NCI-H82 (cell line): ENCODE measurements around the gene CCDC60.
A peak's percentile ranks its signal among the peaks of the same experiment; 100 is the strongest.
"Not testable (repeated sequence)": the region's sequence is repeated elsewhere in the genome, so short reads cannot be mapped to it uniquely, and the experiment has no call there.

Experiments
- DNase-seq: peaks from one replicate; lab custom pipeline; 2025; lab: John Stamatoyannopoulos, UW

The CCDC60 gene

DNA sequence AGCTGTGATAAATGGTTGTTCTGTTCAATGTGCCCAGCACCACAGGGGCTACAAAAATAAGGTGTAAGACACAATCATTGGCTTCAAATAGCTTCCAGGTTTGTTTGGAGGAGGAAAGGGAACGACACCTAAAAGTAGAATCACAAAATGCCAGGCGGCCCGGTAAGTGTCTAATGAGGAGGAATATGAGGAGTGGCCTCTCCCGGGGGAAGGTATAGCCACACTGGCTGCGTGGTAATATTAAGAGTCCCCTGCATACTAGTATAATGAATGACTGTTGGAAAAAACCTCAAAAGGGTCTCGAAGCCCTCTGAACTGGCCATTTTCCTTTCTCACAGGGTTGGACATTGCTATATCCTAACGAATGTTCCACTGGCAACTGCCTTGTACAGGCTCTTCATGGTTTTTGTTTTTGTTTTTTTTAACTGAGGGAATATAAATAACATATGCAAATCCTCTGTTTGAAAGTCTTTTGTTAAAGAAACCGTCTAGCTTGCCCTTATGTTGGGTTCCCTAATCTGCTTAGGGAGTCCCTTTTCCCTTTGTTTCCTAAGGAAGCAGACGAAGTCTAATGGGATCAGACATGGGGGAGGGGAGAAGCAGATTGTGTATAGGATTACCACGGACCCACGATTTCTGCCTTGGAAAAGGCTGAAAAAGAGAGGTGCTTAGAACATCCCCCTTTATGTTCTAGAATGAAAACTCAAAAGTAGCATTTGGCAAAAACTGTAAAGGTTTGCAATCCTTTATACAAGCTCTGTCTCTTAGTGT is 4.2 kb downstream of the CCDC60 start:
- DNase-seq = peak; percentile 99

DNA sequence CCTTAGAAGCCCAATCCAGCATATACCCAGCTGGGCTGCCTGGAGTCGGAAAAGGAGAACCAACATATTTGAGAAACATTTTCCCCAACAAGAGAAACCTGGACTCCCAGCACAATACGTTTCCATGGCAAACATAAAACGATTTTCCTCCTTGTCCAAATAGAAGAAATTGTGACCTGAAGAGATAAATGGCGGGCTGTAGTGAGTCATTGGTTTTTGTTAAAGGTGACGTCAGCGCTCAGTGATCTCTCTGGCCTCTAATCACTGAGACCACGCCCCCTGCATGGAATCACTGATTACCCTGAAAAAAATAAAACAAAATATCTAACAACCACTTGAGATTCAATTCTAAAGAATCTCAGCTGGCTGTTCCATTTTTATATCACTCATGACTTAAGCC is 6.0 kb downstream of the CCDC60 start:
- DNase-seq = peak; percentile 78

DNA sequence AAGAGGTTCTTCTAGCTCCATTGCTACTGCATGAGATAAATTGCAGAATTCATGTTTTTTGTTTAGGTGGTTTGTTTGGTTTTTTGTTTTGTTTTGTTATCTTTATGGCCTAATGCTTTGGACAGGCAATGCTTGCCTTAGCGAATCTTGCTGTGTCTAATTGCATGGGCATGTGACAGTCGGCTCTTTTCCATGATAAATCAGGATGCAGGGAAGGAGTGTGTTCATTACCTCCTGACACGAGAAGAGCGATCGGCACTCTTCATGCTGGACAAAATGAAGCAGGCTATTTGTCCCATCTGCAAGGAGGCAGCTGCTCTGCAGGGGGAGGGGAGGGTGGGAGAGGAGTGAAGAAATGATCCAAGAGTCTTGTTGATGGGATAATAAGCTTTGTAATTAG is 6.5 kb downstream of the CCDC60 start:
- DNase-seq = peak; percentile 71

DNA sequence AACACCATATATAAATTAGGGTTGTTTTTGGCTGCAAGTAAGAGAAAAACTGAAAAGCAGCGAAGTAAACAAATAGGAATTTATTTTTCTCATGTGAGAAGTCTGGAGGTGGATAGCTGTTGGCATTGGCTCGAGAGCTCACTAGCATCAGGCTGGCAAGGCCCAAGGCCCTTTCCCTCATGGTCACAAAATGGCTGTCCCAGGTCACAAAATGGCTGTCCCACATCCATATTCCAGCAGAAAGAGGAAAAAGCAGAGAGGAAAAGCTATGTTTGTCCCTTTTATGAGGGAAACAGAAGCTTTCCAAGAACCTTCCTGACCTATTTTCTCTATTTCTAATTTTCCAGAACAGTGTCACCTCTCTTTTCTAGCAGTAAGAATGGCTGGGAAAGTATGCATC is 7.5 kb downstream of the CCDC60 start:
- DNase-seq = no peak

DNA sequence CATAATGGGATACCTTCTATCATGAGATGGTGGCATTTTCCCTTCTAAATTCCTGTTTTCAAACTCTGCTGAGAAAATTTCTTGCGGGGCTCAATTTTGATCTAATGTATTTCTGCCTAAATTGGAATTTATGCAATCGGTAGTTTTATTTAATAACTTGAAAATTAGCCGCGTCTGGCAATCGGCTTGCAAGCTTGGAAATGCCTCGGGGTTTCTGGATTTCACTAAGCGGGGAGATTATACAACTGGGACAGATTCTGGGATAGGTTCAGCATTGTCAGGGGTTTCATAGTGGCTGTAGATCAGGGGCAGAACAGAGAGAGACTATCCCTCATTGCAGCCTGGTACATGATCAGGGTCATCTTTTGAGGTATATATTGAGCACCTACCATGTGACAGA is 8.6 kb downstream of the CCDC60 start:
- no peak for DNase-seq

DNA sequence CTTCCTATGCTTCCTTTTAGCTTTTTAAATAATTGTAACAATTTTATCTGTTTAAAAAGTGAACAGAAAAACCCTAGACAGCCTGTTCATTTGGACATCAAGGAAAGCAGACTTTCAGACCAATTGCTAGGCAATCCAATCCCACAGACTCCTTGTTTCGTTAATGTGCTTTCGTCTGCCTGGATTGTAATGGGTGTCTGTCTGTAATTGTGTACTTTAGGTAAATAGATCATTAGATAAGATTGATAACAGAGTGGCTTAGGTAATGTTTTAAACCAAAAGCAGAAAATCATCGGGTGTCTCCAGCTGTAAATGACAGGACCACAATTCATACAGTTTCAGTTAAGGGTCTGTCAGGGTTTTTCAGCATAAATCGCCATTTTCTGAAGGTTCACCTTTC is 19.6 kb downstream of the CCDC60 start:
- no peak for DNase-seq

DNA sequence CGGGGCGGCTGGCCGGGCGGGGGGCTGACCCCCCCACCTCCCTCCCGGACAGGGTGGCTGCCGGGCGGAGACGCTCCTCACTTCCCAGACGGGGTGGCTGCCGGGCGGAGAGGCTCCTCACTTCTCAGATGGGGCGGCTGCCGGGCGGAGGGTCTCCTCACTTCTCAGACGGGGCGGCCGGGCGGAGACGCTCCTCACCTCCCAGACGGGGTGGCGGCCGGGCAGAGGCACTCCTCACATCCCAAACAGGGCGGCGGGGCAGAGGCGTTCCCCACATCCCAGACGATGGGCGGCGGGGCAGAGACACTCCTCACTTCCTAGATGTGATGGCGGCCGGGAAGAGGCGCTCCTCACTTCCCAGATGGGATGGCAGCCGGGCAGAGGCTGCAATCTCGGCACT is 25.8 kb downstream of the CCDC60 start:
- not testable (repeated sequence) for DNase-seq

DNA sequence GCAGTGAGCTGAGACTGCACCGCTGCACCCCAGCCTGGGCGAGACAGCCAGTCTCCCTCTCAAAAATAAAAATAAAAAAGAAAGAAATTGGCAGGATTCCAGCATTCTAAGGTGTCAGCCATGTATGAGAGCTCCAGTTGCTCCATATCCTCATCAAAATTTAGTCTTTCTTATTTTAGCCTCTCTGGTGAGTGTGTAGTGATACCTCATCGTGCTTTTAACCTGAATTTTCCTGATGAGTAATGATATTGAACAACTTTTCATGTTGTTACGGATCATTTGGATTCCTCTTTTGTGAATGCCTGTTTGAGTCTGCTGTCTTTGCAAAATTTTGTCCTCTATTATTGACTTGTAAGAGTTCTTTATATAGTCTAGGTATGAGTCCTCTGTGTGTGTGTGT is 28.5 kb downstream of the CCDC60 start:
- DNase-seq = no peak

DNA sequence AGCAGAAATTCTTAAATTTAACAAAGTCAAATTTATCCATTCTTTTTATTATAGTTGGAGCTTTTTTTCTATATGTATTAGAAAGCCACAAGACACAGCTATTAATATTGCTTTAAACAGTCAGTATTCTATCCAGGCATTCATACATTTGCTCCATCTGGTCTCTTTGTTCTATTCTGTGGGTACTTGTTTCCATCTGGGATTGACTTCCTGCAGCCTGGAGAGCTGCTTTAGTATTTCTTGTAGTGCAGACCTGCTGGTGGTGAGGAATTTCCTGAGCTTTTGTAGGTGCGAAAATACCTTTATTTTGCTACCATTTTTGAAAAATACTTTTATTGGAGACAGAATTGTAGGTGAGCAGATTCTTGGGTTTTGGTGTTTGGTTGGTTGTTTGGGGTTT is 29.0 kb downstream of the CCDC60 start:
- no peak for DNase-seq

DNA sequence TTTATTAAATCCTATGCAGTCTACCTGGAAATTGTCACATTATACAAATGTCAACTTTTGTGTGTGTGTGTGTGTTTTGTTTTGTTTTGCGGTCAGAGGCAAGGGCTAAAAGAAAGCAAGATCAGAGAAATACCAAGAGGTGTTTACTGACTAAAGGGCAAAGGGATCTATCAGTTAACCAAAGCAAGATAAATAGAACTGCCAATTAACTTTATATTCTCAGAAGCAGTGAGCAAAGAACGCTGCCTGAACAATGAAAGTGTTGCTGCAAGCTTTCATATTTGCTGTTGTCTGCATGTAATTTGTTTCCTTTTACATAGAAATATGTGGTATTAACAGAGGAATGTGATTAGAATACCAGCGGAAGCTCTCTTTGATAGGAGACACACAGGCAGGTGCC is 30.9 kb downstream of the CCDC60 start:
- no peak for DNase-seq

DNA sequence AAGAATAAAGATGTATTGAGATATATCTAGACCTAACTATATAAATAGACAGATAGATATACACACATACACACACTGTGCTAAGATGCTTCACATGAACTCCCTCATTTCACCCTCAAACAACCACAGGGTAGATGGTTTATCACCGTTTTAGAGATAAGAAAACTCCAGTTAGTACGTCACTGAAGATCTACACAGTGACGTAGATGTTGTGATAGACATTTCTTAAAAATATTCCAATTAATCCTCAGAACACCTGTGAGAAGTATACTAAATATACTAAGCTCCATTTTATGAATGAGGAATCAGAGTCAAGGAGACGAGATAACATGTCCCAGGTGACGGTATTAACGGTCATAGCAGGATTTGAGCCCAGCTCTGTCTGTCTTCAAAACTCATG is 31.5 kb downstream of the CCDC60 start:
- DNase-seq = no peak

DNA sequence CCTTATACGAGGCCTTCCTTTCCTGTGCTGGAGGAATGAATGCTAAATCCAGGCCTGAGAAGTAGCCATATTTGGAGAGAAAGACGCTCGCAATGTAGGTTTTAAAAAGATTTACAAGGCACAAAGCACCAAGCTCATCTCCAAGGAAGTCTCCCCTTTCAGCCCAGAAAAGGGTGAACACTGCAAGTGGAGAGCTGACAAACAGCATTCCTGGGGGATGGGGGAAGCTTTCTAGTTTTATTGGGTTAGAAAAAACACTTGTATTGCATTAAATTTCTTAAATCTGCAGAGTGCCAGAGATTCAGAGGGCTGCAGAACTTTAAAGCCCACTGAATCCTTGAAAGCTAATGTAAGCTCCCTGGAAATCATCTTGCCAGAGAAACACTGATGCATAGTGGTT is 34.6 kb downstream of the CCDC60 start:
- DNase-seq = no peak

DNA sequence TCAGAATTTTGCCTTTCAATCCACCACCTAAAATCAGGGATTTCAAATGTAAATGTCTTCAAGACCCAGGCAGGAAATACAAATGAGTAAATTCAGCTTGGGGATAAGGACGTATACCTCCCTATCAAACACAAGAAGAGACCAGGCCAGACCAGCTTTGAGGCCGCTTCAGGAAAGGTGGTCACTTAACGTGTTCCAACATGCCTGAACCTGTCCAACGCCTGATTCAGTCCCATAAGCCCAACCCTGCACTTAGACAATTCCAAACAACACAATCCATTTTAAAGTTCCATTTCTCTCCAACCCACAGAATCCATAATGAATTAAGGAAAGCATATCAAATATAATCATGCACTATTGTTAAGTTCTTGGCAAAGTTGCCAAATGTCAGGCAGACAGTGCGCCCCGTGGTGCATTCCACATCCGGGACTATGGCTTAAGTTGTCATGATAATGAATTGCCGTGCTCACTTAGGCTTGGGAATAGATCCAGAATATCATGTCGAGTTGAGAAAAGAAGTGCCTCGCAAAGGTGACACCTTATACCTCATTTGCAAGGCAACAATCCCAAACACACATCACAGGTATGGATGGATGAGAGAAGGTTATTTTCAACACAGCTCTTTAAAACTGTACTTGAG is 35.5 kb downstream of the CCDC60 start:
- no peak for DNase-seq

DNA sequence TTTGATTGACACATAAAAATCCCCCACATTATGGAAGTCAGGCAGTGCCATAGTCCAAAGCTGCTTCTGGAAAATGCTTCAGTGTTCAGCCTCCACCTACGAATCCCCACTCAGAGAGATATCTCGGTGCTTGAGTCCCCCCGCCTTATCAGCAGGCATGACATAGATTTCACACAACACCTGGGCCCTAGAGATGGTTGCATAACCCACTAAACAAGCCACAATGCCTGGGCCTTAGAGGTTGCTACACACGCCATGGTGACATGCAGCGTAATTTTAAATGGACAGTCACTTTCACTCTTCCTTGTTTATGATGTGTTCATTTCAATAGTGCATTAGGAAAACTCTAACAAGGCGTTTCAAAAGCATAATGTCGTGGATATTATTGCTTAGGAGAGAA is 38.0 kb downstream of the CCDC60 start:
- no peak for DNase-seq

DNA sequence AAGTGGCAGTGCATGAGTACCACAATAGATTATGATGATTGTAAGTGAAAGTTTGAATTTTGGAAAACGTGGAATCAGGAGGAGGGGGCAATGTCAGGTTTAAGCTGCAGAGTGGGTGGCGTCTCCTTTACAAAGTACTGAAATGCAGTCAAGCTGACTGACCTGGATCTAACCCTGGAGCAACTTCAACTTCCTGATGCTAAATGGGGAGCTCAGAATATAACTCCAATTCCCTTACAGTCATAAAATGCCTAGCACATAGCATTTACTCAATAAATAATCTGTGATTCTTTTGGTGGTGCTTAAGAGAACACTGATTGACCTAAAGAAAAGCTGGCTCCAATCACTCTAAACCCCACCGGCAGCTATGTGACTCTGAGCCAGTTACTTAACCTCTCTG is 38.5 kb downstream of the CCDC60 start:
- no peak for DNase-seq

DNA sequence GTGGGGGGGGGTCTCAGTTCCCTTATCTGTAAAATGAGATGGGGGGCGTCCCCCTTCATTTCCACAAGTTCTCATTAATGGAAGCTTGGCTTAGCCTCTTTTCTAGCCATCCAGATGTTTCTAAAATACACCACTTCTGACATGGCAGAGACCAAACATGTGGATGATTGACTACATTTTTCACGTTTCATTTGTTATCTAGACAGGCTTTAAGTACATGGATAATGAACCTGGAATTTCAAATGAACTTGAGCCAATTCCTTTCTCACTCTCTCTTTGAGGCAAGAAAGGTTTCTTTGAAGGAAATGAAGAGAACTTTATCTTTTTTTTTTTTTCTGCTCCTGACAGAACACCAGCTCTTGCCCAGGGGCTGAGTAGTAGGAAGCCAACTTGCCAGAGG is 39.1 kb downstream of the CCDC60 start:
- no peak for DNase-seq

DNA sequence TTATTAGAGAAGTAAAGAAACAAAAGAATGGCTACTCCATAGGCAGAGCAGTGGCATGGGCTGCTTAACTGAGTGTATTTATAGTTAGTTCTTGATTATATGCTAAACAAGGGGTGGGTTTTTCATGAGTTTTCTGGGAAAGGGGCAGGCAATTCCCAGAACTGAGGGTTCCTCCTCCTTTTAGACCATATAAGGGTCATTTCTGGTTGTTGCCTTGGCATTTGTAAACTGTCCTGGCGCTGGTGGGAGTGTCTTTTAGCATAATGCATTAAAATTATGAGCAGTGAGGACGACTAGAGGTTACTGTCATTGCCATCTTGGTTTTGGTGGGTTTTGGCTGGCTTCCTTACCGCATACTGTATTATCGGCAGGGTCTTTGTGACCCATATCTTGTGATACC is 40.1 kb downstream of the CCDC60 start:
- no peak for DNase-seq

DNA sequence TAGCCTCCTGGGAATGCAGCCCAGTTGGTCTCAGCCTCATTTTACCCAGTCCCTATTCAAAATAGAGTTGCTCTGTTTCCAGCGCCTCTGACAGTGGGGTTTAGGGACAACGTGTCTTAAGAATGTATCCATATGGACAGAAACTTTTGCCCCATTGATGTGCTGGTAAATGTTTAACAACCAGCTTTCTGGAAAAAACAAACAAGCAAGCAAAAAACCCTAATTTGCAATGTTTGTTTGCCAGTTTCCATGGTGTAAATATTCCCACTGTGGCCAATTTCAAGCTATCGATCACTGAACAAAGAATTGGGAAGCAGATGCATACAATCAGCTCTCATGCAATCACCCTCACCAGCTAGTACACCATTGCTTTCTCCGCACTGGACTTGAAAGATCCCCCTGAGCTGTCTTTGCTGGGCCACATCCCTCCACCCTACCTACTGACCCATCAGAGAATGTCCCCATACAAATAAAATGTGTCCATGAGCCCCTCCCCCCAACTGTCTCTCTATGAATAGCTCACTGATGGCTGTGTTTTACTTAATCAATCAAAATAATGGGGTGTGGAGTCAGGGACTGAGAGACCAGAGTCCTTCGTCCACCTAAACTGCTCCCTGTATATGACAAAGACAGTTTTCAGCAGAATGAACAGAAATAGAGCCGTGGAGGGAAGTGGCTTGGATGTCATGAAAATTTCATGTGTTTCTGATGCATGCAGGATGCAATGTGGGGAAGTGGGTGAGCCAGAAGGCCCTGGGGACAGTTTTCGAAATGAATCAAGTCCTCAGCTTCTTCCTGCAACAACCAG is 40.8 kb downstream of the CCDC60 start:
- no peak for DNase-seq

DNA sequence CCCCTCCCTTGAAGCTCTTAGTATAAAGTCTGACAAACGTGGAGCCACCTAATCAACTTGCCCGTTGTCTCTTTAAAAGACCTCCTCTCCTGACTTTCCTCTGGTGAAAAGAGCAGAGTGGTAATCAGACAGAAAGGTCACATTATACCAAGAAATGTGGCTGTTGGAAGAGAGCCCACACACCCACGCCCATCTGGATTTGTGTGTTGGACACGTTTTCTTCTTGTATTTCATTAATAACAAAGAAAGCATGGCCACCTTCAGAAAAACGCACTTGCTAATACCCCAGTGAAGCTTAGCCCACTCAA is 41.3 kb downstream of the CCDC60 start:
- no peak for DNase-seq

DNA sequence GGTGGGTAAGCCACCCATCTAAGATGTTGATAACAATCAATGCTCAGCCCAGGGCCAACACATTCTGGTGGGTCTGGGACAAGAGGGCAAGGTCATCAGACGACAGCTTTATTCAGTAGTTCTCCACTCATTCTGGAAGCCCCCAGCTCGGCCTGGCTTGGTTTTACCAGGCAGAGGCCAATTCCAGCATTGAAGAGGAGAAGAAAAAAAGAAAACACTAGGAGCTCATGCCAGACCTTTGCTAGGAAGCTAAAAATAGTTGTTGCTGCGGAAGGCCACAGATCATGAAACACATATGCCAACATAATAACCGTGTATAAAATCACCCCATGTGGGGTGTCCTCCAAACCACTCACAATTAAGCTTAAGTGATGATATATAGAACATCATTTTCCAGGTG is 44.4 kb downstream of the CCDC60 start:
- no peak for DNase-seq

DNA sequence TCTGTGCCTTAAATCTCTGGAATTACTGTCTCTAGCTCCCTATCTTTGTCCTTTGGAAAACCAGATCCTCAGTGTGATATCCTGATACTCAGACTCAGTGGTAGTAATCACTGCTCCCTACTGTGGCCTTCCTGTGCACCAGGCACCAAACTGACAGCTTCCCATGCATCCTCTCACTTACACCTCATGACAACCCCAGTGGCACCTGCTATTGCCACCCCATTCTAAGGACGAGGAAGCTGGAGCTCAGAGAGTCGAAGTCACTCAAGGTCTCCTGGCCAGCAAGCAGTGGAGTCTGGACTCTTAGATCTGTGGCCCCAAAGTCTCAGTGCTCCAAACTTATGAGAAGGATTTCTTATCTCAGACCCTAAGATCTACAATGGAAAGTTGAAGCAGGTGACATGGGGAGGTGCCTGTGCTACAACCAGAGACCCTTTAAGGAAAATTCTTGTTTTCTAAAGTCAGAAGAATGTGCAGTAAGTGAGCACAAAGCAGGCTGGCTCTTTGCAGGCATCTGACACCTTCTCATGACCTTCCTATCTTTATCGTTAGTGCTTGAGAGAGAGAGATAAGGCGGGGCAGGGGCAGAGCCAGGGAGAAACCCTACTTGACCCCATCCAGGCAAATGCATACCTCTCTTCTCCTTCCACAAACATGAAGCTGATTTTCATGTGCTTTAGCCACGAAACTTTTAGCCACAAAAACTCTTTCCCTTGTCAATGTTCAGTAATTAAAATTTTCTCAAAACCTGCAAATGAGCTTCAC is 47.1 kb downstream of the CCDC60 start:
- no peak for DNase-seq

DNA sequence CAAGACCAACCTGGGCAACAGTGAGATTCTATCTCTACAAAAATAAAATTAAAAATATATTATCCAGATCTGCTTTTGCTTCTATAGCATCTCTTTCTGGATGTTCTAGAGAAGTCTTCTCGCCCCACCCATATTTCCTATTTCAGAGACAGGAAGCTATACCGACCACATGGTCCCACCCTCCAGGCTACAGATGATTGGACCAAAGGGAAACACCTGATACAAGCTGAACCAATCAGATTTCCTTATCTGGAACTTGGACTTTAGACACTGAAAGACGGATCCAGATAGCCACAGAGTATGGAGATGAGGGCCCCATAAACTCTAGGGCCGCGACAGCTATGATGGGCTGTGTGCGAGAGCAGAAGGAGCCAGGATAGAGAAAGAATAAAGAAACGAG is 48.7 kb downstream of the CCDC60 start:
- no peak for DNase-seq

DNA sequence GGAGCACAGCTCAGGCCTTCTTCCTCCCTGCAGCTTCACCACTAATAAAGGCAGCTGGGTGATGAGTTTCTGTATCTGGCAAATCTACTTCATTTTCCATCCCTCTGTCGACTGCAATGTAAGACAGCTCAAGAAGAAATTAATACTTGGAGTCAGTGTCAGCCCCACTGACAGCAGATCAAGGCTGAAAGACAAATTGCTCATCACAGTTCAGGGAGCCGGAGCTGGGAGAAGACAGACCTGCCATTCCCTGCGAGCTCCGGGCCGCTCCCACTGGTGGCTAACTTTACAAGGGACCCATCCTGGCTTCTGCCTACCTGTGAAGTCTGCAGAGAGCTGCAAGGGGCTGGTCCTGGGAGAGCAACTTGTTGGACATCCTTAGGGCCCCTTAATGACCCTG is 49.8 kb downstream of the CCDC60 start:
- no peak for DNase-seq
